GM18507 (cell line): ENCODE data around the gene LPAR3.

ENCODE experiments used
- DNase-seq: peaks from one replicate; pipeline ENCODE4 v3.0.0; 2011; ENCODE audit warnings: low read depth; ENCODE audit not compliant: insufficient read length; ENCODE audit errors: extremely low spot score
- FAIRE-seq: peaks from 2 replicates; lab custom pipeline; 2011; peaks lifted over from hg19 to GRCh38; lab: Jason Lieb, UNC

The LPAR3 gene

GRCh38 chr1:84839544-84839943 is 53.5 kb downstream of the LPAR3 start:
- DNase-seq (no peak), FAIRE-seq (no peak)

DNA sequence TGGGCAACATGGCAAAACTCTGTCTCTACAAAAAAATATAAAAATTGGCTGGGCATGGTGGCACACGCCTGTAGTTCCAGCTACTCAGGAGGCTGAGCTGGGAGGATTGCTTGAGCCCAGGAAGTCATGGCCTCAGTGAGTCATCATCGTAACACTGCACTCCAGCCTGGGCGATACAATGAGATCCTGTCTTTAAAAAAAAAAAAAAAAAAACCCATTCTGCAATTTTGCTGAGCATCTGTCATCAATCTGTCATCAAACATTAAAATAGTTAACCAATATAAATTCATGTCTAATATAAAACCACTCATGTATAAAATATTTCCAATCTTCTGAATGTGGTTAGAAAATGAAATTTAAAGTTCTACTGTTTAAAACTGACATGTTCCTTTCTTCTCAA is 56.9 kb downstream of the LPAR3 start:
- DNase-seq (no peak), FAIRE-seq (no peak)

GRCh38 chr1:84835169-84835568 is 57.8 kb downstream of the LPAR3 start:
- no peak for FAIRE-seq
- no peak for DNase-seq

DNA sequence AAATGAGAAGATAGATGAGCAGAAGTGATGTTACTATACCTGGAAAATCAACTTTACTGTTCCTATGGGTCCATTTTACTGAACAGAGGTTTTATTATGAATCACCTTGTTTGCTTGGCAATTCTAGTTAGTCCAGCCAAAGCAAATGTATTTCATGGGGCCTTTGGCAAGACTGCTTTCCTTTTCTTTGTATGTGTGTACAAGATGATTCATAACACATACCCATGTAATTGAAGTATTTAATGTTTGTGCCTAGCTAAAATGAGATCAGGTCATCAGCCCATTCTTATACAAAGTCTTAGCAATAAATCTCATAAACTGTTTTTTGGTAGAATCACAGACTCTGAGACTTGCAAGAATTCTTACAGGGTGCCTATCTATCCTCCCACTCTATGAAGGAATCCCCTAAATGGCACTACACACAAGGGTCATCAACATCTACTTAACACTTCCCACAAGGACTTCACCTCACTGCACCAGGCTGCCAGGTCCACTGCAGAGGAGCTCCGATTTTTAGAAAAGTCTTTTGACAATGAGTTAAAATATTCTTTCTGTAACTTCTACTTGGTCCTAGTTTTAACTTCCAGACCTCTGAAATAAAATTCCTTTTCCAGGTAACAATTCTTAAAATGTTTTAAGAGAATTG is 58.5 kb downstream of the LPAR3 start:
- no peak for FAIRE-seq
- no peak for DNase-seq

DNA sequence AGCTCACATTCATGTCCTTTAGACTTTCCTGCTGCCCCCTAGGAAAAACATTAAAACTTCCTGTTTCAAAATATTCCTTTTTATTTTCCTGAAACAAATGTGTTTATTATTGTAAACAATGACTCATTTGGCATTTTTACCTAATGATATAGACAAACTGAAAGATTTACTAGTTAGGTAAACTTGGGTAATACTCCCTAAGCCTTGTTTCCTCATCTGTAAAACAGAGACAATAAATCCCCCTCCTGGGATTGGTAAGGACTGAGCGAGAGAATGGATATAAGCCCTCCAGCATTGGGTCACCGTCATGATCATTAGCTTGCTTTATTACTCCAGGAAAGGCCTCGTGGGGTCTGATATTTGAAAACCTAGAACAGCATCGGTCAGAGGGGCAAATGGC is 59.8 kb downstream of the LPAR3 start:
- DNase-seq = no peak
- FAIRE-seq = no peak

DNA sequence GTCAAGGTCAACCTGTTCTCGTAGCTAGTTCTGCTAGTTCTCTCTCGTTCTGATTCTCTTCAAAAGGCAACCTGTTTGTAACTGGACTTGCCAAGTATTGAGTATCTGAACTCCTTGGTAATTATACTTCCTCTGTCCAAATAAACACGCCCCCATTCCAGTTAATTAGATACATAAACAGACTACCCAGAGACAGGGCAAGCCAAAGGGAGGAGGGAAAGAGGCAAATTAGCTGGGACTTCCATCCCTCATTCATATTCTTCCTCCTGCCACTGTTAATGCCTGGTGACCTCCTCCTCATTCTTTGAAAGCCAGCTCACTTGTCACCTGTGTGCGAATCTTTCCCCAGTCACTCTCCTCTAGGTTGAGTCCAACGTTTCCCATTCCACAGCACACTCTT is 62.9 kb downstream of the LPAR3 start:
- DNase-seq (no peak), FAIRE-seq (no peak)

DNA sequence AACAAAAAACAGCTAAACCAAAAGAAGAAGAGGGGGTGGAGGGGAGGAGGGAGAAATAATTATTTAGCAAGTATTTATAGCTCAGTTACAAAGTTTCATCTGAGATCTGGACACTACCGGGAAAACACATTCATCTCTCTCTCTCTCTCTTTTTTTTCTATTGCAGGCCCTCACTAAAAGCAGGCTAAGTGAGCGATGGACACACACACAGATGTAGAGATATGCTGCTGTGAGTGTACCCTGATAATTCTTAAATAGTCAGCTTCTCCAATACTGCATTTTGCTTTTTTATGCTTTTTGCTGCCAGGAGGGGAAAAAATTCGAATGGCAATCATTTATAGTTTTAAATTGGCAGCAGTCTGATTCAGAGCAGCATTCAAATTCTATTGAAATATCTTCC is 65.0 kb downstream of the LPAR3 start:
- DNase-seq (no peak), FAIRE-seq (no peak)

GRCh38 chr1:84827555-84827954 is 65.5 kb downstream of the LPAR3 start:
- no peak for FAIRE-seq
- no peak for DNase-seq

- no peak for FAIRE-seq
- no peak for DNase-seq
Observed at GRCh38 chr1:84825161-84825560, 67.8 kb downstream of the LPAR3 start.

GRCh38 chr1:84823991-84824390 is 69.0 kb downstream of the LPAR3 start:
- DNase-seq (no peak), FAIRE-seq (no peak)

DNA sequence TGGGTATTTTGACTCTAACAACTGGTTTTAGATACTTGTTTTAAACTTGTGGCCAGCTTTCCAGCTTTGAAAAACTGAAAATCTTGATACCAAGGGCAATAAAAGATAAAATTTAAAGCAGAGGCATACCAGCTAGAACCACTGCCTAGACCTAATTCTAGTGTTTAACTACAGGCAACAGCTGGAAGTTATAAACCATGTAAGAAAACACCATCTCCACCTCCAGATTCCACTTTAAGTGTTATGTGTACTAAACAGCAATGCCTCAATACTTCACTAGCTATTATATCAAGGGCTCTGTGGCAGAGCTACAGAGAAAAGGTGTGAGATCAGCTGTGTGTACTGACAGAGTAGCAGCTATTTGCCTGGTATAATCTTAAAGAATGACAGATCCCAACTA is 69.5 kb downstream of the LPAR3 start:
- DNase-seq = no peak
- no peak for FAIRE-seq

DNA sequence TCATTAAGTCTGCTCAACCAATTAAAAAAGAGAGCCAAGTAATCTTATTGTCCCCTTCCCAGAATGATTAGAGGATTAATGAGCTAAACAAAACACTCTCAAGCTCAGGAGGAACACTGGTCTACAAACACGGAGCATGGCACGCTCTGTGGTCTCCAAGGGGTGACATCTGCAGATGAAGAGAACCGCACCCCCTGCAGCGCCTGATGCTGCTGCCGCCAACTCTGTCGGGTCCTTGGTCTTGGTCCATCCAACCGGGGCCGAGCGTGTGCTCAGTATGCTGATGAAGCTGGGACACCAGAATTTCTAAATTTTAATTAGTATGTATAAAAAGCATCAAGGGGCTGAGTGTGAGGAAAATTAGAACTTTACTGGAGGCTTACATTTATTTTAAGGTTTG is 82.7 kb downstream of the LPAR3 start:
- no peak for FAIRE-seq

DNA sequence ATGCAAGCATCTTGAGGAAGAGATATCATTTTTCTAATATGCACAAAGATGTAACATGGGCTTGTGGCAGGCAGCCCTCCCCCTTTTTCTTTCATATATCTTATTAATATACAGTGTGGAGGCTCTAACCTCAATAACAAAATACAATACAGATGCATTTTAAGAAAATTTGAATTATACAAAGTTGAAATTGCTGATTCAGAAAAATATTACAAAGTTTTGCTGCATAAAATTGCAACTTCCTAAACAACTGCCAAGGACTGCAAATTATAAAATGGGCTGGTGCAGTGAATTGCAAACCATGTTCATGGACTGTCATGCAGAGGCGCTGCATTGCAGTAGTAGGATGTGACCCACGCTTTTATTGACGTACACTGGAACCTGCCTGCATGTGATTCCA is 84.0 kb downstream of the LPAR3 start:
- FAIRE-seq = no peak
- no peak for DNase-seq

More for the DNA sequence above, 82.7 kb downstream of the LPAR3 start:
- no peak for DNase-seq

DNA sequence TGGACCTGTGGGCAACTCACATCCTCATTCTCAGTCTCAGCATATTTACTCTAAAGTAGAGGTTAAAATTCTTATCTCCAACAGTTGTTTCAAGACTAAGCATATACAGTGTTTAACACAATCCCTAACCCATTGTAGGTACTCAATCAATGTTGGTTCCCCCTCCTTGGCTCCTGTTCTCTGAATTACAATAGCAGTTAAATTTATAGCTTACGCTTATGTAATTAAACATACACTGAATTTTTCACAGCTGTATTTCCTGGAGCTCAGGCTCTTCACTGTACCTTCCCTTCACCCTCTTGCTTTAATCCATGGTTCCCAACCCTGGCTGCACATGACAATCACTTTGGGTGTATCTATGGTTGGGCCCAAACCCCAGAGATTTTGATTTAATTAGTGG is 89.4 kb downstream of the LPAR3 start:
- FAIRE-seq = no peak
- DNase-seq = no peak

DNA sequence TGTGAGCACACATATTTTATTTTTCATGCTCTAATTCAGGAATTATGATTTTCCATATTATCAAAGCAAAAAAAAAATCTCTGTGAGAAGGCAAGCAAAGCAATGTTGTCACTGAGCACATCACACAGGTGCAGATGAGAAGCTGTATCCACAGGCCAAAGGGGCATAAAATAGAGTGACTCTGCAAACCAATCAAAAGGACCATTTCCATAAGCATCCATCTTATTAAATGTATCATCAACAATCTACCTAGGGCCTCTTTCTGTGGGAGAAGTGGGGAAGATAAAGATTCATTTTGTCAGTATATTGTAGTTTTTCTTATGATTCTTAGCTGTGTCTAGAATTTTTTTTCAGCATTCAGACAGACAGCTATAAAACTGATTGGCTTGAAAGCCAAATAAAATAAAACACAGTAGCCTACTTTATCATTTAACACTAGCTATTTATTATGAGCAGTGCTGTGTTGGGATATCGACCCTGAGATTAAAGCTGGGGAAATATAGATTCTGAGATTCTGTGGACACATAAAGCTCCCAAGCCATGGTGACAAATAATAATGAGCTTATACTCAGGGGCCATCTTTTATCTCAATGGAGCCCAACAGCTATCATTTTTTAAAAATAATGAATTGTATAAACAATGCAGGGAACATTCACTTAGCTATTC is 90.3 kb downstream of the LPAR3 start:
- FAIRE-seq (no peak), DNase-seq (no peak)

DNA sequence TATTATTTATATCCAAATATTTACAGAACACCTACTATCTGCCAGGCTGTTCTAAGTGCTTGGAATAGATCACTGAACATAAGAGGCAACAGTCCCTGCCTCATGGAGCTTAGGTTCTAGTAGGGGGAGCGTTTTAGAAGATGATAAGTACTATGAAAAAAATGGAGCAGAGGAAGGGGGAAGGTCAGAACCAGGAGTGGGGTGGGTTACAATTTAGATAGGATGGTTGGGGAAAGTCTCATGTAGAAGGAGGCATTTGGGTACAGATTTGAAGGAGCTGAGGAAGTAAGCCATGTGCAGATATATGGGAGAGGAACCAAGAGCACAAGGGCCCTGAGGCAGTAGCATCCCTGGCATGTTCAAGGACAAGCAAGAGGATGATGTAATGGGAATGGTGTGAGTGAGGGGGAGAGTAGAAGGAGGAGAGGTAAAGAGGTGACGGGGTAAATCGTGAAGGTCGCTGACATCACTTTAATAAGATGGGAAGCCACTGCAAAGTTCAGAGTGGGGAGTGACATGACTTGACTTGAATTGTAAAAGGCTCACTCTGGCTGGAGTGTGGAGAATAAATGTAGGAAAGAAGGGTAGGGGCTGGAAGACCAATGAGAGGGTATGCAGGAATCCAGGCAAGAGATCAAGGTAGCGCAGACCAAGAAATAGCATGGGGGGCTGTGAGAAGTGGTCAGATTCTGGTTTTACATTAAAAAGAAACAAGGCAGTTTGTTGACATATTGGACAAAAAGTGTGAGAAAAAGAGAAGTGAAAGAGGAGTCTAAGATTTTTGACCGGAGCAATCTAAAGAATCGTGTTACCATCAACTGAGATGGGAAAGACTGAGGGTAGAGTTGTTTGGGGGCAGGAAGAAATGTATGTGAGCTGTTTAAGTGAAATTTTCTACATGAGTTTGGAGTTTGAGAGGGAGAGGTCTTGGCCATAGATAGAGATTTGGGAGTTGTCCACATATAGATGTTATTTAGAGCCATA is 92.6 kb downstream of the LPAR3 start:
- no peak for DNase-seq
- FAIRE-seq = peak; percentile 53

- DNase-seq (no peak), FAIRE-seq (no peak)
Observed at GRCh38 chr1:84797603-84798002, 95.4 kb downstream of the LPAR3 start.

DNA sequence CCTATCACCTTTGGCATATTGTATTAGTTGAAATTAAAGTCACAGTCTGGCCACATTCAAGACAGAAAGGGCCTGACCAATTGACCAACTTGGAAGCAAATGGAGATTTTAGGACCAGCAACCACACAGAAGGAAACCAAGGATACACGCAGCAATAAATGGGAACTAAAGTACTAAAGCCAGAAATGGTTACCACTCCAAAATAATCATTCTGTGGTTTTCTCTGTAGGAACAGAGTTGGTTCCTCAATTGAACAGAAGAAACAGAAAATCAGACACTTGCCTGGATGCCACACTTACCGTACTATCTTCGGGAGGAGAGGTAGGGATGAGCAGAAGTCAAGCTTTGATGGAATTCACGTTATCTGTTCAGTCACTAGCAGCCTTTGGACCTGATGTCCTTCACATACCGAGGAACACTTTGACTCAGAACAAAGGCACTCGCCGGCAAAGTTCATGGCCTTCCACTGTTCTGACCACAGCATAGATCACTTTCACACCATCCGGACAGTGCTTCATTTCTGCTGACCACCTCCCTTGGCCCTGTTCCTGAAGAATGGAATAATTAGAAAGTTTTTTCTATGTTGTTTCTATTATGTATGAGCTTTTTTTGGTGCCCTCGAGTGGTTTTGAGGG is 96.9 kb downstream of the LPAR3 start:
- DNase-seq = no peak
- no peak for FAIRE-seq

DNA sequence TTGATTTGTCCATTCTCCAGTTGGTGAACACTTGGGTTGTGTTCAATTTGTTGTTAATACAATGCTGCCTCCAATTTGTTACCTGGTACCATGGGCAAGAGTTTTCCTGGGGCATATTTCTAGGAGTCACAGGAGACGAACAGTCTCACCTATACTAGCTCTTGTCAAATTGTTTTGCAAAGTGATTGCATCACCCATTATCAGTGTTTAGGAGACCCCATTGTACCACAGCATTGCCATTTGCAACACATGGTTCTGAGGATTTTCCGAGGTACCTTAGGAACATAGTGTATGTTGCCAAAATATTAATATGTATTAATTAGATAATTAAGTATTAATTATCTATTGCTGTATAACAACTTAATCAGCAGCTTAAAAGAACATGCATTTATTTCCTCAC is 97.8 kb downstream of the LPAR3 start:
- no peak for DNase-seq
- FAIRE-seq = no peak

GRCh38 chr1:84792421-84792820 is 100.6 kb downstream of the LPAR3 start:
- DNase-seq (no peak), FAIRE-seq (no peak)
